Measurements from ENCODE around the gene PHLPP1. TPM values are rescaled to one million over a fixed set of nuclear protein-coding genes. Genes with fewer than 3 reads are reported as not detected.

Gene PHLPP1
- total RNA-seq, 1 experiment from 2014 or later, result 13.7 TPM

DNA sequence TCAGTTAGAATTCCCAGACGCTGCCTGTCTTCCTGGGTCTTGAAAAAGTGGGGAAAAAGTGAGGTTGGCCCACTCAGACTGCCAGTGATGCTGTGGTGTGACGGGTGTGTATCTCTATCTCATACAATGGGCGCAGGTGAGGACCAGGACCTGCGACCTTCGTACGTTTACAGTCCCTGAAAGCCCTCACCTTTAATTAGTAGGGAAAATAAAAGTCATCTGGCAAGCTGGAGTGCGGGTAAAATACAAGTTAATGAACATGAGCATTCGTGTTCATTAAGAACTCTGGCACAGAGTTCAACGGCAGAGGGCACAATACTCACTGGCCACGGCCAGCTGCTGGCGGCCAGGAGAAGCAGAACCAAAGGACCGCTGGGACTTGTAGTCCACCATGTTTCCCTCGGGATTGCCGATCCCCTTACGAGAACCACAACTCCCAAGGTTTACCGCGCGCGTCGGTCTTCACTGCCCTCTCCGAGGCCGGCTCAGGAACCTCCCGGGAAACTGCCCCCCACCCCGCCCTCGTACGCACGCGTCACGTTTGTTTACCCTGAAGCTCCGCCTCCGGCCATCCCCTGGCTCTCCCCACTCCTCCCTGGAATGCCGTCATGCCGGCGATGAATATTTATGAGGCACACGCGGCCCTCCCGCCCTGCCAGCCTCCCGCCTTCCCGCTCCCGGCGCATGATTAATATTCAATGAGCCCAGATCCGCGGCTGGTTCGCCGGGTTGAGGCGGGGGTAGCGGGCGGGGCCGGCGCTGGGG lies 488 bp upstream of the PHLPP1 start:
- Histone ChIP-seq H3K4me1 (ENCODE audit: insufficient read depth, low read length, poor library complexity, severe bottlenecking) (peaks cover 29% of the 10 kb centered on the region), H3K27me3 (replicated peaks; ENCODE audit: insufficient read depth, low read depth, low read length, poor library complexity) (no peaks in the 10 kb centered on the region), H3K27ac (ENCODE audit: low read depth, low read length, poor library complexity, severe bottlenecking) (peak overlapping the region; percentile 83), H3K9me3 (ENCODE audit: low read depth, low read length, poor library complexity, severe bottlenecking) (no peaks in the 10 kb centered on the region), H3K4me3 (ENCODE audit: low read depth, low read length, poor library complexity, severe bottlenecking) (peak overlapping the region; percentile 76), H3K36me3 (ENCODE audit: insufficient read depth, low read length, poor library complexity, severe bottlenecking) (no peaks in the 10 kb centered on the region)
- peak; percentile 100 for DNase-seq (ENCODE audit: low spot score)
- BruUV-seq (replicated peaks), result no TSS peak
- ChIA-PET CTCF (interaction anchor here (0.6 to 1.2 kb wide), 8 partner anchors 63 to 1264 kb away, joined by 3 to 7 read pairs (median 4); partner anchors contain the start of gene TNFRSF11A), POLR2A (ENCODE audit: low non-redundant PET) (interaction anchor here (0.6 to 1.0 kb wide), 2 partner anchors 179 to 243 kb away, joined by 3 to 4 read pairs; no protein-coding TSS in a partner anchor)
- intact Hi-C loops (cut with micrococcal nuclease; ENCODE audit: unreplicated experiment), result loop anchor here (1.0 to 5.0 kb wide), 4 partner anchors 72 to 528 kb away; partner anchors contain the start of genes PIGN and RELCH
- TF ChIP-seq EZH2 (IDR thresholded peaks at IDR 0.05; ENCODE audit: borderline replicate concordance, low read depth, low read length, poor library complexity, severe bottlenecking), result no peak
- TF ChIP-seq, protein P1, sequence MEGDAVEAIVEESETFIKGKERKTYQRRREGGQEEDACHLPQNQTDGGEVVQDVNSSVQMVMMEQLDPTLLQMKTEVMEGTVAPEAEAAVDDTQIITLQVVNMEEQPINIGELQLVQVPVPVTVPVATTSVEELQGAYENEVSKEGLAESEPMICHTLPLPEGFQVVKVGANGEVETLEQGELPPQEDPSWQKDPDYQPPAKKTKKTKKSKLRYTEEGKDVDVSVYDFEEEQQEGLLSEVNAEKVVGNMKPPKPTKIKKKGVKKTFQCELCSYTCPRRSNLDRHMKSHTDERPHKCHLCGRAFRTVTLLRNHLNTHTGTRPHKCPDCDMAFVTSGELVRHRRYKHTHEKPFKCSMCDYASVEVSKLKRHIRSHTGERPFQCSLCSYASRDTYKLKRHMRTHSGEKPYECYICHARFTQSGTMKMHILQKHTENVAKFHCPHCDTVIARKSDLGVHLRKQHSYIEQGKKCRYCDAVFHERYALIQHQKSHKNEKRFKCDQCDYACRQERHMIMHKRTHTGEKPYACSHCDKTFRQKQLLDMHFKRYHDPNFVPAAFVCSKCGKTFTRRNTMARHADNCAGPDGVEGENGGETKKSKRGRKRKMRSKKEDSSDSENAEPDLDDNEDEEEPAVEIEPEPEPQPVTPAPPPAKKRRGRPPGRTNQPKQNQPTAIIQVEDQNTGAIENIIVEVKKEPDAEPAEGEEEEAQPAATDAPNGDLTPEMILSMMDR (conservative IDR thresholded peaks at IDR 0.05; ENCODE audit: low read depth, low read length), result peak; percentile 79

DNA sequence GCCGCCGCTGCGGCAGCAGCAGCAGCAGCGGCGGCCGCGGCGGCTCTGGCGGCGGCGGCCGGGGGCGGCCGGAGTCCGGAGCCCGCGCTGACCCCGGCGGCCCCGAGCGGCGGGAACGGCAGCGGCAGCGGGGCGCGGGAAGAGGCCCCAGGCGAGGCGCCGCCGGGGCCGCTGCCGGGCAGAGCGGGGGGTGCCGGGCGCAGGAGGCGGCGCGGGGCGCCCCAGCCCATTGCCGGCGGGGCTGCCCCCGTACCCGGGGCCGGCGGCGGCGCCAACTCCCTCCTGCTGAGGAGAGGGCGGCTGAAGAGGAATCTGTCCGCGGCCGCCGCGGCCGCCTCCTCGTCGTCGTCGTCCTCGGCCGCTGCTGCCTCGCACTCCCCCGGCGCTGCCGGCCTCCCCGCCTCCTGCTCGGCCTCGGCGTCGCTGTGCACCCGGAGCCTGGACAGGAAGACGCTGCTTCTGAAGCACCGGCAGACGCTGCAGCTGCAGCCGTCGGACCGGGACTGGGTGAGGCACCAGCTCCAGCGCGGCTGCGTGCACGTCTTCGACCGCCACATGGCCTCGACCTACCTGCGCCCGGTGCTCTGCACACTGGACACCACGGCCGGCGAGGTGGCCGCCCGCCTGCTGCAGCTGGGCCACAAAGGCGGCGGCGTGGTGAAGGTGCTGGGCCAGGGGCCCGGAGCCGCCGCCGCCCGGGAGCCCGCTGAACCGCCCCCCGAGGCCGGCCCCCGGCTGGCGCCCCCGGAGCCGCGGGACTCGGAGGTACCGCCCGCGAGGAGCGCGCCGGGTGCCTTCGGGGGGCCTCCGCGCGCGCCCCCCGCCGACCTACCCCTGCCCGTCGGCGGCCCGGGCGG lies 646 bp downstream of the PHLPP1 start:
- peak overlapping the region; percentile 76 for H3K4me3 ChIP-seq (ENCODE audit: low read depth, low read length, poor library complexity, severe bottlenecking)
- no peaks in the 10 kb centered on the region for H3K36me3 ChIP-seq (ENCODE audit: insufficient read depth, low read length, poor library complexity, severe bottlenecking)
- peaks cover 29% of the 10 kb centered on the region for H3K4me1 ChIP-seq (ENCODE audit: insufficient read depth, low read length, poor library complexity, severe bottlenecking)
- ChIA-PET POLR2A (ENCODE audit: low non-redundant PET) (interaction anchor here (0.6 to 1.0 kb wide), 2 partner anchors 242 to 1848 kb away, joined by 3 to 12 read pairs; no protein-coding TSS in a partner anchor), CTCF (no interaction called here)
- DNase-seq (ENCODE audit: low spot score), result peak; percentile 70
- no TSS peak for BruUV-seq (replicated peaks)
- H3K27ac ChIP-seq (ENCODE audit: low read depth, low read length, poor library complexity, severe bottlenecking), result peak overlapping the region; percentile 83
- intact Hi-C loops (cut with micrococcal nuclease; ENCODE audit: unreplicated experiment), result loop anchor here (2.0 to 5.0 kb wide), 3 partner anchors 71 to 529 kb away; partner anchors contain the start of genes PIGN and RELCH
- H3K9me3 ChIP-seq (ENCODE audit: low read depth, low read length, poor library complexity, severe bottlenecking), result no peaks in the 10 kb centered on the region
- no peak for TF ChIP-seq EZH2 (IDR thresholded peaks at IDR 0.05; ENCODE audit: borderline replicate concordance, low read depth, low read length, poor library complexity, severe bottlenecking)
- TF ChIP-seq, protein P1 (conservative IDR thresholded peaks at IDR 0.05; ENCODE audit: low read depth, low read length), result no peak
- H3K27me3 ChIP-seq (replicated peaks; ENCODE audit: insufficient read depth, low read depth, low read length, poor library complexity), result no peaks in the 10 kb centered on the region

DNA sequence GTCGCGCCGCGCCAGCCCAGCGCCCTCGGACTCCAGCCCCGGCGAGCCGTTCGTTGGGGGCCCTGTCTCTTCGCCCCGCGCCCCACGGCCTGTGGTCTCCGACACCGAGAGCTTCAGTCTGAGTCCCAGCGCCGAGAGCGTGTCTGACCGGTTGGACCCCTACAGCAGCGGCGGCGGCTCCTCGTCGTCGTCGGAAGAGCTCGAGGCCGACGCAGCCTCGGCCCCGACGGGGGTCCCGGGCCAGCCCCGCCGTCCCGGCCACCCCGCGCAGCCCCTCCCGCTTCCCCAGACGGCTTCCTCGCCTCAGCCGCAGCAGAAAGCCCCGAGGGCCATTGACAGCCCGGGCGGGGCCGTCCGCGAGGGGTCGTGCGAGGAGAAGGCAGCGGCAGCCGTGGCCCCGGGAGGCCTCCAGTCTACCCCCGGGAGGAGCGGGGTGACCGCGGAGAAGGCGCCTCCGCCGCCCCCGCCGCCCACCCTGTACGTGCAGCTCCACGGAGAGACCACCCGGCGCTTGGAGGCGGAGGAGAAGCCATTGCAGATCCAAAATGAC lies 1.4 kb downstream of the PHLPP1 start:
- H3K9me3 ChIP-seq (ENCODE audit: low read depth, low read length, poor library complexity, severe bottlenecking), result no peaks in the 10 kb centered on the region
- peak overlapping the region; percentile 60 for H3K27ac ChIP-seq (ENCODE audit: low read depth, low read length, poor library complexity, severe bottlenecking)
- POLR2A ChIA-PET (ENCODE audit: low non-redundant PET), result no interaction called here
- CTCF ChIA-PET, result no interaction called here
- peaks cover 36% of the 10 kb centered on the region for H3K4me1 ChIP-seq (ENCODE audit: insufficient read depth, low read length, poor library complexity, severe bottlenecking)
- no peak for TF ChIP-seq EZH2 (IDR thresholded peaks at IDR 0.05; ENCODE audit: borderline replicate concordance, low read depth, low read length, poor library complexity, severe bottlenecking)
- DNase-seq (ENCODE audit: low spot score), result peak; percentile 66
- no peaks in the 10 kb centered on the region for H3K36me3 ChIP-seq (ENCODE audit: insufficient read depth, low read length, poor library complexity, severe bottlenecking)
- intact Hi-C loops (cut with micrococcal nuclease; ENCODE audit: unreplicated experiment), result loop anchor here (2.0 to 5.0 kb wide), 3 partner anchors 71 to 529 kb away; partner anchors contain the start of genes PIGN and RELCH
- no TSS peak for BruUV-seq (replicated peaks)
- H3K4me3 ChIP-seq (ENCODE audit: low read depth, low read length, poor library complexity, severe bottlenecking), result peak overlapping the region; percentile 76
- no peaks in the 10 kb centered on the region for H3K27me3 ChIP-seq (replicated peaks; ENCODE audit: insufficient read depth, low read depth, low read length, poor library complexity)
